Measurements from ENCODE around the gene MEF2A.

DNA sequence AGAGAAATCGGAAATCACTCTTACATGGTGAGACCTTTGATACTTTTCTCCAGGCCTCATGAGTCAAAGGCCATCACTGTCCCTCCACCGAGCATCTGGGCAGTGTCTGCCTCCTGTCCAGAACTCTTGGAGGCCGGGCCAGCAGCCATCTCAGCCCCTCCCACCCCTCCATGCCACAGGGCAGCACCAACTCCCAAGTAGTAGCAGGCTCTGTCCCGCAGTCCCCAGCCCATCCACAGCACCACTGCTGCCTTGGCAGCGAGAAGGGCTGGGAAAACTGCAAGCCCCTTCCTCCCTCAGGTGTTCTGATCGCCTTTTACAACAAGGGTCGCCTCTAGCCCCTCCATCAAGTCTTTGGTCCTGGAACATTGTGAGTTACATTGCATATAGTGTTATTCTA is 161.9 kb downstream of the MEF2A start:
- TF ChIP-seq, protein P1, sequence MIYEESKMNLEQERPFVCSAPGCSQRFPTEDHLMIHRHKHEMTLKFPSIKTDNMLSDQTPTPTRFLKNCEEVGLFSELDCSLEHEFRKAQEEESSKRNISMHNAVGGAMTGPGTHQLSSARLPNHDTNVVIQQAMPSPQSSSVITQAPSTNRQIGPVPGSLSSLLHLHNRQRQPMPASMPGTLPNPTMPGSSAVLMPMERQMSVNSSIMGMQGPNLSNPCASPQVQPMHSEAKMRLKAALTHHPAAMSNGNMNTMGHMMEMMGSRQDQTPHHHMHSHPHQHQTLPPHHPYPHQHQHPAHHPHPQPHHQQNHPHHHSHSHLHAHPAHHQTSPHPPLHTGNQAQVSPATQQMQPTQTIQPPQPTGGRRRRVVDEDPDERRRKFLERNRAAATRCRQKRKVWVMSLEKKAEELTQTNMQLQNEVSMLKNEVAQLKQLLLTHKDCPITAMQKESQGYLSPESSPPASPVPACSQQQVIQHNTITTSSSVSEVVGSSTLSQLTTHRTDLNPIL (CRISPR knock-in tag; IDR thresholded peaks at IDR 0.05; ENCODE audit: low read depth): no peak
- TF ChIP-seq ZFP3 (CRISPR knock-in tag; IDR thresholded peaks at IDR 0.05) (no peak), ZFP30 (CRISPR knock-in tag; IDR thresholded peaks at IDR 0.05) (no peak)
- TF ChIP-seq, protein P2, sequence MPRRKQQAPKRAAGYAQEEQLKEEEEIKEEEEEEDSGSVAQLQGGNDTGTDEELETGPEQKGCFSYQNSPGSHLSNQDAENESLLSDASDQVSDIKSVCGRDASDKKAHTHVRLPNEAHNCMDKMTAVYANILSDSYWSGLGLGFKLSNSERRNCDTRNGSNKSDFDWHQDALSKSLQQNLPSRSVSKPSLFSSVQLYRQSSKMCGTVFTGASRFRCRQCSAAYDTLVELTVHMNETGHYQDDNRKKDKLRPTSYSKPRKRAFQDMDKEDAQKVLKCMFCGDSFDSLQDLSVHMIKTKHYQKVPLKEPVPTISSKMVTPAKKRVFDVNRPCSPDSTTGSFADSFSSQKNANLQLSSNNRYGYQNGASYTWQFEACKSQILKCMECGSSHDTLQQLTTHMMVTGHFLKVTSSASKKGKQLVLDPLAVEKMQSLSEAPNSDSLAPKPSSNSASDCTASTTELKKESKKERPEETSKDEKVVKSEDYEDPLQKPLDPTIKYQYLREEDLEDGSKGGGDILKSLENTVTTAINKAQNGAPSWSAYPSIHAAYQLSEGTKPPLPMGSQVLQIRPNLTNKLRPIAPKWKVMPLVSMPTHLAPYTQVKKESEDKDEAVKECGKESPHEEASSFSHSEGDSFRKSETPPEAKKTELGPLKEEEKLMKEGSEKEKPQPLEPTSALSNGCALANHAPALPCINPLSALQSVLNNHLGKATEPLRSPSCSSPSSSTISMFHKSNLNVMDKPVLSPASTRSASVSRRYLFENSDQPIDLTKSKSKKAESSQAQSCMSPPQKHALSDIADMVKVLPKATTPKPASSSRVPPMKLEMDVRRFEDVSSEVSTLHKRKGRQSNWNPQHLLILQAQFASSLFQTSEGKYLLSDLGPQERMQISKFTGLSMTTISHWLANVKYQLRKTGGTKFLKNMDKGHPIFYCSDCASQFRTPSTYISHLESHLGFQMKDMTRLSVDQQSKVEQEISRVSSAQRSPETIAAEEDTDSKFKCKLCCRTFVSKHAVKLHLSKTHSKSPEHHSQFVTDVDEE (CRISPR knock-in tag; IDR thresholded peaks at IDR 0.05): no peak
